KMS-11 (cell line): ENCODE results near the gene GPR65.

ENCODE experiments used
- H2AFZ ChIP-seq: fragments of 200-600 bp; sonication (generic); 2 replicates; pipeline ENCODE4 v1.6.1; 2016; ENCODE audit warnings: antibody characterized with exemption, mixed run types, low read depth
- H3K27ac ChIP-seq: fragments of 200-600 bp; sonication (generic); 2 replicates; pipeline ENCODE4 v1.6.1; 2016; ENCODE audit warnings: mild to moderate bottlenecking, mixed run types
- H3K27me3 ChIP-seq: fragments of 200-600 bp; sonication (generic); 2 replicates; pipeline ENCODE4 v1.6.1; 2017; ENCODE audit warnings: mild to moderate bottlenecking, low read depth, mixed run types, moderate library complexity; ENCODE audit not compliant: insufficient read depth
- H3K36me3 ChIP-seq: fragments of 200-600 bp; sonication (generic); 2 replicates; pipeline ENCODE4 v1.6.1; 2017; ENCODE audit warnings: mild to moderate bottlenecking, mixed run types; ENCODE audit not compliant: insufficient read depth
- H3K4me1 ChIP-seq: fragments of 200-600 bp; sonication (generic); 2 replicates; pipeline ENCODE4 v1.6.1; 2016; ENCODE audit warnings: mild to moderate bottlenecking, low read depth, mixed run types; ENCODE audit not compliant: poor library complexity, severe bottlenecking
- H3K4me2 ChIP-seq: fragments of 200-600 bp; sonication (generic); 2 replicates; pipeline ENCODE4 v1.7.0; 2016; ENCODE audit warnings: mild to moderate bottlenecking, mixed run types
- H3K4me3 ChIP-seq: fragments of 200-600 bp; sonication (generic); IDR thresholded peaks from 2 replicates; pipeline ENCODE4 v1.6.1; 2017; ENCODE audit warnings: low read depth, low read length, mixed read lengths; ENCODE audit not compliant: insufficient read depth
- H3K79me2 ChIP-seq: fragments of 200-600 bp; sonication (generic); 2 replicates; pipeline ENCODE4 v1.6.1; 2016; ENCODE audit warnings: low read depth, mixed run types; ENCODE audit not compliant: insufficient read depth
- H3K9ac ChIP-seq: fragments of 200-600 bp; sonication (generic); 2 replicates; pipeline ENCODE4 v1.6.1; 2016; ENCODE audit warnings: mild to moderate bottlenecking, mixed run types
- H4K20me1 ChIP-seq: fragments of 200-600 bp; sonication (generic); 2 replicates; pipeline ENCODE4 v1.6.1; 2016; ENCODE audit warnings: mild to moderate bottlenecking, mixed run types; ENCODE audit not compliant: insufficient read depth
- CTCF ChIP-seq: fragments of 200-600 bp; sonication (generic); conservative IDR thresholded peaks from 2 replicates; pipeline ENCODE4 v1.6.1; 2017; ENCODE audit warnings: low read depth, mild to moderate bottlenecking, antibody characterized with exemption, low read length, moderate library complexity, mixed read lengths

The GPR65 gene

GRCh38 chr14:87966816-87967215 is 38.1 kb upstream of the GPR65 start:
- Histone ChIP-seq H4K20me1 (no peaks in the 10 kb centered on the region), H3K4me1 (no peaks in the 10 kb centered on the region), H3K4me3 (no peak overlapping the region), H3K36me3 (no peaks in the 10 kb centered on the region), H3K27ac (no peak overlapping the region), H3K79me2 (no peaks in the 10 kb centered on the region), H3K9ac (no peak overlapping the region), H3K27me3 (no peaks in the 10 kb centered on the region), H3K4me2 (no peak overlapping the region), H2AFZ (no peak overlapping the region)
- no peak for TF ChIP-seq CTCF

DNA sequence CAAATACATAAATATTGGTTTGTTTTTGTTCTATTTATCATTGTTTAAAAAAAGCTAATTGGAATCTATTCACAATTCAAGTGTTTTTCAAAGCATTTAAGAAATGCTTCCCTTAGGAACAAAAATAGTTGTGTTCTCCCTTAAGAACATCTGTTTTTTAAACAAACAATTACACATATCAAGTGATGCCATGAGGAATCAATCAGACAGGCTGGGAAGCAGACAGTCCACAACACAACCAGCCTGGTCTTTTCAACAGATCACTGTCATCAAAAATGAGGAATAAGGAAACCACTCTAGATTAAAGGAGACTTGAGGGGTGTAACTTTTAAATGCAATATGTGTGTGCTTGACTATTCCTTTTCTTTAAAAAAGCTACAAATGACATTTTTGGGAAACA is 37.4 kb upstream of the GPR65 start:
- Histone ChIP-seq H3K36me3 (no peaks in the 10 kb centered on the region), H2AFZ (no peak overlapping the region), H3K4me3 (no peak overlapping the region), H3K27ac (no peak overlapping the region), H3K27me3 (no peaks in the 10 kb centered on the region), H4K20me1 (no peaks in the 10 kb centered on the region), H3K79me2 (no peaks in the 10 kb centered on the region), H3K9ac (no peak overlapping the region), H3K4me2 (no peak overlapping the region), H3K4me1 (no peaks in the 10 kb centered on the region)
- TF ChIP-seq CTCF, result no peak

DNA sequence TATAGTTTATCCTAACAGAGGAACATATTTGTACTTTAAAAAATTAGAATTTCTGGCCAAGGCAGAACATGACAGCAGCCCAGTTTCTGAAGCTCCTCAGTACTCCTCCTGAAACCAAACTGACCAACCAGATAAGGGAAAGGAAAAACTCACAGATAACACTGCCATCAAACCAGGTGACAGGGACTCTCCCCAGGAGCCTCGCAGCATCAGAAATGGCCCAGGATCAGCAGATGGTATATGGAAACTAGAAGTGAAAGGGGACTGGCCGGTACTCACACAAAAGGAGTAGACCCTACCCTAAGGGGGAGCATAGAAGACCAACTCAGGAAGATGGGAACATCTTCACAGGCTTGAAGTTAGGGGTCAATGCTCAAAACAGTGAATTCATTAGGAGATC is 33.9 kb upstream of the GPR65 start:
- no peak for TF ChIP-seq CTCF
- Histone ChIP-seq H3K27me3 (no peaks in the 10 kb centered on the region), H3K4me2 (no peak overlapping the region)

GRCh38 chr14:87975636-87976035 is 29.3 kb upstream of the GPR65 start:
- H4K20me1 ChIP-seq, result no peaks in the 10 kb centered on the region
- no peak overlapping the region for H3K4me3 ChIP-seq
- H3K4me1 ChIP-seq, result no peaks in the 10 kb centered on the region
- no peak for TF ChIP-seq CTCF
- no peak overlapping the region for H3K4me2 ChIP-seq
- no peak overlapping the region for H2AFZ ChIP-seq
- no peaks in the 10 kb centered on the region for H3K79me2 ChIP-seq
- no peaks in the 10 kb centered on the region for H3K27me3 ChIP-seq
- H3K36me3 ChIP-seq, result no peaks in the 10 kb centered on the region
- H3K27ac ChIP-seq, result no peak overlapping the region
- no peak overlapping the region for H3K9ac ChIP-seq

More for the DNA sequence above, 33.9 kb upstream of the GPR65 start:
- no peaks in the 10 kb centered on the region for H3K36me3 ChIP-seq
- no peak overlapping the region for H3K27ac ChIP-seq
- H3K4me3 ChIP-seq, result no peak overlapping the region
- no peaks in the 10 kb centered on the region for H4K20me1 ChIP-seq
- no peaks in the 10 kb centered on the region for H3K79me2 ChIP-seq
- H3K9ac ChIP-seq, result no peak overlapping the region
- no peaks in the 10 kb centered on the region for H3K4me1 ChIP-seq
- H2AFZ ChIP-seq, result no peak overlapping the region
